Measurements from ENCODE around the gene CALN1.
"Not testable (repeated sequence)": the region's sequence is repeated elsewhere in the genome, so short reads cannot be mapped to it uniquely, and the experiment has no call there.

The CALN1 gene

GRCh38 chr7:71851776-71852498 is 560.2 kb downstream of the CALN1 start:
- DNase-seq: no peak

DNA sequence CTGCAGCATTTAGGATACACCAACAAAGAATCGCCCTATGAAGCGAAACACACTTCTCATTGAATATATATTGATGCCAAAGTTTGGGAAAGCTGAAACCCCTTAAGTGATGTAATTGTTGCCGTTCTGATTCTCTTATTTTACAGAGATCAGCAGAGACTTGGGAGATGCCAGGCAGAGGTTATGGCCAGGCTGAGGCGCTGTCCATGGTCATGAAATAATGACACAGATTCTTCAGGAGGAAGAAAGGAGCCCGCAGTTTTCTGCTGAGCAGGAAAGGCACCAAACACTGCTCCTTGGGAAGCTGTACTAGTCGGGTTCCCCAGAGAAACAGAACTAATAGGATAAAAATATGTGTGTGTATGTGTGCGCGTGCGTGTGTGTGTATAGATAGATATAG is 566.0 kb downstream of the CALN1 start:
- no peak for DNase-seq

- DNase-seq: no peak
Measured at GRCh38 chr7:71843676-71844075, 568.5 kb downstream of the CALN1 start.

DNA sequence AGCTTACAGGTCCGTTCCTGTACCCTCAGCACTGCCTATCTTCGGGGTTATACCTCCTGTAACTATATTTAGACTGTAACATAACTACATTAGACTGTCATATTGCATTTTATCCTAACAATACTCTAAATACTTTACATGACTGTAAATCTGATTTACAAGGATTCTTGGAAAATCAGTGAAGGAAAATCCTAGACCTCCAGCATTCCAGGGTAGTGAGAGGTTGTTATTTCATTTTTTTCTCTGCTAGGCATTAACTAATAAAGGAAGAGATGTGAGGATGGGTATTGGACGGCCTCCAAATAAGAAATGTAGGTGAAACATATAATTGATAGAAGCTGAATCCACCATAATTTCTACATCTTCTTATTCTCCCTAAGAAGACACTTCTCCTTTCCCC is 569.4 kb downstream of the CALN1 start:
- no peak for DNase-seq

- DNase-seq: no peak
Measured at GRCh38 chr7:71842381-71842780, 569.8 kb downstream of the CALN1 start.

GRCh38 chr7:71835056-71835455 is 577.1 kb downstream of the CALN1 start:
- no peak for DNase-seq

GRCh38 chr7:71829515-71829914 is 582.6 kb downstream of the CALN1 start:
- no peak for DNase-seq

- DNase-seq: no peak
Measured at GRCh38 chr7:71828361-71828760, 583.8 kb downstream of the CALN1 start.

- no peak for DNase-seq
Measured at GRCh38 chr7:71826141-71826540, 586.0 kb downstream of the CALN1 start.

DNA sequence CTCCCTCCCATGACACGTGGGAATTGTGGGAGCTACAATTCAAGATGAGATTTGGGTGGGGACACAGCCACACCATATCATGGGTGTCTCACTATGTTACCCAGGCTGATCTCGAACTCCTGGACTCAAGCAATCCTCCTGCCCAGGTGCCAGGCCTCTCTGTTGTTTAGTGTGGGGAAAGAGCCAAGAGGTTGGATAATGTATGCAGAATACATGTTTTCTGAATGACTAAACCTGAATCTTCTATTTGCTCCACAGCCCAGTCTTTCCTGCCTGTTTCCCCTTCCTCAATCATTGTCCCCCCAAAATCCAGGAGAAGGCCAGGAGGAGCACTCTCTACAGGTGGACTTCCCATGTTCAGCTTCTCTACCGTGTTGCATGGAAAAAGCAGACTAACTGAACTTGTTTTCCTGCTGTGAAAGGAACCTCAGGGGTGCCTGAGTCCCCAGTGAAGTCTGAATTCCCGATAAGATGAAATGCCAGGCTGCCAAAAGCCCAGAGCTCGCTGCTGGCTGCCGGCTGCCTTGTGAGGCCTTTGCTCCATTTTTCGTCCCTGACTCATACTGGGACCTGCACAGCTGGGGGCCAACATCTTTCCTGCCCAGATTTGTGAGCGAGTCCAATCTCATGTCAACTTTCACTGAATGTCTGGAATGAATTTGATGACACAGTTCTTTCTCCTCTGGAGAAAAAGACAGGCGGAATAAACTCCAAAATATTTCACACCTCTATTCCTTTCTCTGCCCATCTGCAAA is 588.0 kb downstream of the CALN1 start:
- DNase-seq: no peak

DNA sequence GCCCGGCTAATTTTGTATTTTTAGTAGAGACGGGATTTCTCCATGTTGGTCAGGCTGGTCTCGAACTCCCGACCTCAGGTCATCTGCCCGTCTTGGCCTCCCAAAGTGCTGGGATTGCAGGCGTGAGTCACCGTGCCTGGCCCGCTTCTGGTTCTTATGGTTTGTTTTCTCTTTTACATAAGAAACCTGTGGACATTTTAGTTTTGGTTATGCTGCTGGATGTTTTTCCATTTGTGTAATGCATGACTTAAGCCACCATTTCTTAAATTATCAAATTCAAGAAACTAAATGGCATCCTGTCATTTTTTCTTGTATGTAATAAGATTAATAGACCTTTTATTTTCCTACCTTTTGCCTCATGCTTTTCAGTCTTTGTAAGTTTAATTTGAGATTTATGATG is 589.7 kb downstream of the CALN1 start:
- DNase-seq: not testable (repeated sequence)

GRCh38 chr7:71817916-71818315 is 594.2 kb downstream of the CALN1 start:
- DNase-seq: no peak

- DNase-seq: no peak
Measured at GRCh38 chr7:71808115-71808514, 604.0 kb downstream of the CALN1 start.

DNA sequence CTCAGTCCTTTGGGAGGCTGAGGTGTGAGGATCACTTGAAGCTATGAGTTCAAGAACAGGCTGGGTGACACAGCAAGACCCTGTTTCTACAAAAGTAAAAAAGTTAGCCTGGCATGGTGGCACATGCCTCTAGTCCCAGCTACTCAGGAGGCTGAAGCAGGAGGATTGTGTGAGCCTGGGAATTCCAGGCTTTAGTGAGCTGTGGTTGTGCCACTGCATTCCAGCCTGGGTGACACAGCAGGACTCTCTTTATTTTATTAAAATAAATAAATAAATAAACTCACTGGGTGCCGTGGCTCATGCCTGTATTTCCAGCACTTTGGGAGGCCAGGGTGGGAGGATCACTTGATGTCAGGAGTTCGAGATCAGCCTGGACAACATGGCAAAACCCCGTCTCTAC is 607.9 kb downstream of the CALN1 start:
- no peak for DNase-seq

DNA sequence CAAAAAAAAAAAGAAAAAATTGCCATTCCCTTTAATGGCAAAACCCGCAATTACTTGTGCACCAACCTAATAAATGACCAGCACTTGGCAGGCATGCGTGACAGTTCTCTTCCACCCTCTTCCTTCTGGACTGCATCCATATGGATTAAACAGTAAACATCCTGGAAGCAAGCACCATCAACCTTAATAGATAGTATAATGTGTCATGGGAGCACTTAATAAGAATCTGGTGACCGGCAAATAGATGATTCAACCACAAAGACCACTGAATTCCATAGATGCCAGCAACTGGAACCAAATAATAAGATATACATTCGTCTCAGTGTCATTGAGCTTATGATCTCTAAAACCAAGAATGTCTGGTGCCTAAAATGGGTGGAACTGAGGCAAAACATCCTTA is 610.2 kb downstream of the CALN1 start:
- no peak for DNase-seq

GRCh38 chr7:71800321-71800720 is 611.8 kb downstream of the CALN1 start:
- DNase-seq: no peak

- no peak for DNase-seq
Measured at GRCh38 chr7:71795410-71795809, 616.7 kb downstream of the CALN1 start.

- DNase-seq: no peak
Measured at GRCh38 chr7:71793251-71793650, 618.9 kb downstream of the CALN1 start.

GRCh38 chr7:71787513-71787912 is 624.6 kb downstream of the CALN1 start:
- no peak for DNase-seq

- no peak for DNase-seq
Measured at GRCh38 chr7:71785216-71785615, 626.9 kb downstream of the CALN1 start.

GRCh38 chr7:71784781-71785180 is 627.4 kb downstream of the CALN1 start:
- no peak for DNase-seq

GRCh38 chr7:71784180-71784579 is 628.0 kb downstream of the CALN1 start:
- no peak for DNase-seq

DNA sequence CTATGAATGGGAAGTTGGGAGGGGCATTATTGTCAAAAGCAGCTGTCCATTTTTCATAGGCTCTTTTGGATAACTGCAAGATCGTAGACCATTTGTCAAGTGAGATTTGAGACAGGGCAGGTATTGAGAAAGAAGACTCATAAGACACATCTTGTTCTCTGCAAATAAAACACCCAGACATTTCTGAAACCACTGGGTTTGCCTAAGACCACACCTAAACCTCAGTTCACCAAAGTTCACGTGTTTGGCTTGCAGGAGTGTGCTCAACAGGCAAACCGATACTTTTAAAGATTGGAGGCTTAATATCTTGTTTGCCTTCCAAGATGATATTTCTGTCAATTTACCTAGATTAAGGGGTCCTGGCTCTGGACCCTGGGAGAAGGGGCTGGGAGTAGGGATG is 628.4 kb downstream of the CALN1 start:
- DNase-seq: no peak

DNA sequence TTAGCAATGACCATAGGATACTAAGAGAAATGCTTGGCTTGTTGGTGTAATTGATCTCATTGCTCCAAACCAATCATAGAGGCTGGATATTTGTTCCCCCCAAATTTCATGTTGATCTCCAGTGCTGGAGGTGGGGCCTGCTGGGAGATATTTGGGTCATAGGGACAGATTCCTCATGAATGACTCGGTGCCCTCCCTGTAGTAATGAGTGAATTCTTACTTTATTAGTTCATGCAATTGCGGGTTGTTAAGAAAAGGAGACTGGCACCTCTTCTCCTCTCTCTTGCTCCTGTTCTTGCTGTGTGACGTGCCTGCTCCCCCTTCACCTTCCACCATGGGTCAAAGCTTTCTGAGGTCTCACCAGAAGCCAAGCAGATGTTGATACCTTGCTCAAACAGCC is 630.1 kb downstream of the CALN1 start:
- DNase-seq: no peak

GRCh38 chr7:71780282-71780681 is 631.9 kb downstream of the CALN1 start:
- no peak for DNase-seq

Measured in activated CD4-positive, alpha-beta T cell treated with anti-CD3 and anti-CD28 coated beads, Interleukin-2, amount 50 U/mL, for 16 hours (primary cell).